ENCODE results near the gene APOF. TPM values are rescaled to one million over a fixed set of nuclear protein-coding genes. Genes with fewer than 3 reads are reported as not detected.

APOF gene
- total RNA-seq, 1 experiment from 2014 or later = not detected

DNA sequence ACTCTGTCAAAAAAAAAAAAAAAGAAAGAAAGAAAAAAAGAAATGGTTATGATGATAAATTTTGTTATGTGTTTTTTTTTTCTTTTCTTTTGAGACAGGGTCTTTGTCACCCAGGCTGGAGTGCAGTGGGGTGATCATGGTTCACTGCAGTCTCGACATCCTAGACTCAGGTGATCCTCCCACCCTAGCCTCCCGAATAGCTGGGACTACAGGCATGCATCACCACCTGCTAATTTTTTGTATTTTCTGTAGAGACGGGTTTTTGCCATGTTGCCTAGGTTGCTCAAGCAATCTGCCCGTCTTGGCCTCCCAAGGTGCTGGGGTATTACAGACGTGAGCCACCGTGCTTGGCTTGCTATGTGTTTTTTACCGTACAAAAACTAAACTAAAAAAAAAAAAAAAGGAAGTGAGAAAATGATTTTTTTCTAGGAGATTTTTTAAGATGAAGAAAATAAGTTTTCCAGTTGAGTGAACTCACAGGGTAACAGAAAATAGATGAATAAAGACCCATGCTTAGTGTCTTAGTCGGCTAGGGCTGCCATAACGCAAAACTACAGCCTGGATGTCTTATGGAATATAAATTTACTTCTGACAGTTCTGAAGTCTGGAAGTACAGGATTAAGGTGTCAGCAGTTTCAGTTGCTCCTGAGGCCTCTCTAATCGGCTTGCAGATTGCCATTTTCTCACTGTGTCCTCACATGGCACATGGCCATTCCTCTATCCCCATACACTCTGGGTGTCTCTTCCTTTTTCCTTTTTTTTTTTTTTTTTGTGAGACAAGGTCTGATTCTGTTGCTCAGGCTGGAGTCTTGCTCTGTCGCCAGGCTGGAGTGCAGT, 13.2 kb upstream of the APOF start:
- Mint-ChIP-seq H3K27me3 (ENCODE audit: unreplicated experiment) (peaks cover 12% of the 10 kb centered on the region), H3K4me1 (ENCODE audit: low read depth, unreplicated experiment) (no peaks in the 10 kb centered on the region), H3K27ac (ENCODE audit: unreplicated experiment) (no peak overlapping the region), H3K36me3 (ENCODE audit: insufficient read depth, unreplicated experiment) (no peaks in the 10 kb centered on the region), H3K4me3 (ENCODE audit: low read depth, unreplicated experiment) (no peak overlapping the region), H3K9me3 (ENCODE audit: low read depth, unreplicated experiment) (peaks cover 5% of the 10 kb centered on the region)
- no peak for DNase-seq
- no TSS peak for BruUV-seq (replicated peaks)
- no peak for TF ChIP-seq CTCF (IDR thresholded peaks at IDR 0.05; ENCODE audit: unreplicated experiment)
- CTCF ChIA-PET = interaction anchor here (0.9 to 1.3 kb wide), 2 partner anchors 22 to 88 kb away, joined by 3 to 4 read pairs; no protein-coding TSS in a partner anchor
- intact Hi-C loops (cut with micrococcal nuclease; ENCODE audit: unreplicated experiment) = no loop called here

DNA sequence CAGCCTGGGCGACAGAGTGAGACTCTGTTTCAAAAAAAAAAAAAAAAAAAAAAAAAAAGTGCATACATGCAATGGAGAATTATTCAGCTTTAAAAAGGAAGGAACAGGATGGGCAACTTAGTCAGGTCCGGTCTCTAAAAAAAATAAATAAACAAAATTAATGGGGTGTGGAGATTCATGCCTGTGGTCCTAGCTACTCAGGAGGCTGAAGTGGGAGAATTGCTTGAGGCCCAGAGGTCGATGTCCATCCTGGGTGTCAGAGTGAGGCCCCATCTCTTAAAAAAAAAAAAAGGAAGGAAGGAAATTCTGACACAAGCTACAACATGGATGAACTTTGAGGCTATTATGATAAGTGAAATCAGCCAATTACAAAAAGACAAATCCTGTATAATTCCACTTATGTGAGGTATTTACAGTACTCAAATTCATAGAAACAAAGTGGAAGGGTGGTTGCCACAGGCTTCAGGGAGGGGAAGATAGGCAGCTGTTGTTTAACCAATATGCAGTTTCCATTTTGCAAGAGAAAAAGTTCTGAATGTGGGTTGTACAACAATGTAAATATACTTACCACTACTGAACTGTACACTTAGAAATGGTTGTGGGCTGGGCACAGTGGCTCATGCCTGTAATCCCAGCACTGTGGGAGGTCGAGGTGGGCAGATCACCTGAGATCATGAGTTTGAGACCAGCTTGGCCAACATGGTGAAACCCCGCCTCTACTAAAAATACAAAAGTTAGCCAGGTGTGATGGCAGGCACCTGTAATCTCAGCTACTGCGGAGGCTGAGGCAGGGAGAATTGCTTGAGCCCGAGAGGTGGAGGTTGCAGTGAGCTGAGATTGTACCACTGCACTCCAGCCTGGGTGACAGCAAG, 12.3 kb upstream of the APOF start:
- Mint-ChIP-seq H3K36me3 (ENCODE audit: insufficient read depth, unreplicated experiment) (no peaks in the 10 kb centered on the region), H3K27ac (ENCODE audit: unreplicated experiment) (no peak overlapping the region), H3K4me1 (ENCODE audit: low read depth, unreplicated experiment) (no peaks in the 10 kb centered on the region), H3K27me3 (ENCODE audit: unreplicated experiment) (peaks cover 12% of the 10 kb centered on the region), H3K9me3 (ENCODE audit: low read depth, unreplicated experiment) (peaks cover 5% of the 10 kb centered on the region), H3K4me3 (ENCODE audit: low read depth, unreplicated experiment) (no peak overlapping the region)
- CTCF ChIA-PET = interaction anchor here (0.6 to 1.5 kb wide), 4 partner anchors 12 to 89 kb away, joined by 3 to 4 read pairs (median 4); partner anchors contain the start of gene STAT2
- DNase-seq = no peak
- intact Hi-C loops (cut with micrococcal nuclease; ENCODE audit: unreplicated experiment) = no loop called here
- BruUV-seq (replicated peaks) = no TSS peak
- no peak for TF ChIP-seq CTCF (IDR thresholded peaks at IDR 0.05; ENCODE audit: unreplicated experiment)

- no peak for DNase-seq
- Mint-ChIP-seq H3K27ac (ENCODE audit: unreplicated experiment) (no peak overlapping the region), H3K27me3 (ENCODE audit: unreplicated experiment) (peaks cover 12% of the 10 kb centered on the region), H3K36me3 (ENCODE audit: insufficient read depth, unreplicated experiment) (no peaks in the 10 kb centered on the region), H3K9me3 (ENCODE audit: low read depth, unreplicated experiment) (peaks cover 5% of the 10 kb centered on the region), H3K4me3 (ENCODE audit: low read depth, unreplicated experiment) (no peak overlapping the region), H3K4me1 (ENCODE audit: low read depth, unreplicated experiment) (no peaks in the 10 kb centered on the region)
- TF ChIP-seq CTCF (IDR thresholded peaks at IDR 0.05; ENCODE audit: unreplicated experiment) = no peak
- CTCF ChIA-PET = interaction anchor here (0.6 to 1.5 kb wide), 2 partner anchors 13 to 28 kb away, joined by 3 read pairs; partner anchors contain the start of gene STAT2
- BruUV-seq (replicated peaks) = no TSS peak
- intact Hi-C loops (cut with micrococcal nuclease; ENCODE audit: unreplicated experiment) = no loop called here
Observed at GRCh38 chr12:56373515-56373914, 10.9 kb upstream of the APOF start.

GRCh38 chr12:56366948-56367347, 4.3 kb upstream of the APOF start:
- Mint-ChIP-seq H3K27ac (ENCODE audit: unreplicated experiment) (no peak overlapping the region), H3K4me1 (ENCODE audit: low read depth, unreplicated experiment) (no peaks in the 10 kb centered on the region)
- CTCF ChIA-PET = no interaction called here

More at GRCh38 chr12:56366948-56367347, 4.3 kb upstream of the APOF start:
- no peak for DNase-seq
- Mint-ChIP-seq H3K4me3 (ENCODE audit: low read depth, unreplicated experiment) (no peak overlapping the region), H3K27me3 (ENCODE audit: unreplicated experiment) (no peaks in the 10 kb centered on the region), H3K9me3 (ENCODE audit: low read depth, unreplicated experiment) (no peaks in the 10 kb centered on the region), H3K36me3 (ENCODE audit: insufficient read depth, unreplicated experiment) (no peaks in the 10 kb centered on the region)
- no TSS peak for BruUV-seq (replicated peaks)
- intact Hi-C loops (cut with micrococcal nuclease; ENCODE audit: unreplicated experiment) = loop anchor here (10.0 kb wide), 1 partner anchor 98 kb away; the partner anchor contains the start of gene SPRYD4
- no peak for TF ChIP-seq CTCF (IDR thresholded peaks at IDR 0.05; ENCODE audit: unreplicated experiment)
